ENCODE data around the gene GABRQ. TPM values are rescaled to one million over a fixed set of nuclear protein-coding genes. Genes with fewer than 3 reads are reported as not detected.

GABRQ gene
- total RNA-seq, 1 donor from 2014 or later: not detected

DNA sequence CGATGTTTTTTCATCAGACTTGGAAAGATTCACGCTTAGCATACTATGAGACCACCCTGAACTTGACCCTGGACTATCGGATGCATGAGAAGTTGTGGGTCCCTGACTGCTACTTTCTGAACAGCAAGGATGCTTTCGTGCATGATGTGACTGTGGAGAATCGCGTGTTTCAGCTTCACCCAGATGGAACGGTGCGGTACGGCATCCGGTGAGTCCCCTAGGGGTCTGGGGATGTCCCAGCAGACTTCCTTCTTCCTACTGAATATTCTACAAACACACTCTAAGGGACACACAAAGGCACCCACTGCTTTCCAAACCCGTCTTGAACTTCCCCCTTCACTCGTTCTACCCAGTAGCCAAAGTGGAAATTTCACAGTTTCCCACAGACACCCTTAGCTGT, 9.3 kb downstream of the GABRQ start:
- Mint-ChIP-seq H3K4me3 (ENCODE audit: unreplicated experiment) (no peak overlapping the region), H3K27me3 (ENCODE audit: unreplicated experiment) (no peaks in the 10 kb centered on the region), H3K27ac (ENCODE audit: unreplicated experiment) (no peak overlapping the region), H3K36me3 (ENCODE audit: unreplicated experiment) (no peaks in the 10 kb centered on the region), H3K9me3 (ENCODE audit: unreplicated experiment) (peaks cover 3% of the 10 kb centered on the region), H3K4me1 (ENCODE audit: unreplicated experiment) (no peaks in the 10 kb centered on the region)
- TF ChIP-seq, protein P1, sequence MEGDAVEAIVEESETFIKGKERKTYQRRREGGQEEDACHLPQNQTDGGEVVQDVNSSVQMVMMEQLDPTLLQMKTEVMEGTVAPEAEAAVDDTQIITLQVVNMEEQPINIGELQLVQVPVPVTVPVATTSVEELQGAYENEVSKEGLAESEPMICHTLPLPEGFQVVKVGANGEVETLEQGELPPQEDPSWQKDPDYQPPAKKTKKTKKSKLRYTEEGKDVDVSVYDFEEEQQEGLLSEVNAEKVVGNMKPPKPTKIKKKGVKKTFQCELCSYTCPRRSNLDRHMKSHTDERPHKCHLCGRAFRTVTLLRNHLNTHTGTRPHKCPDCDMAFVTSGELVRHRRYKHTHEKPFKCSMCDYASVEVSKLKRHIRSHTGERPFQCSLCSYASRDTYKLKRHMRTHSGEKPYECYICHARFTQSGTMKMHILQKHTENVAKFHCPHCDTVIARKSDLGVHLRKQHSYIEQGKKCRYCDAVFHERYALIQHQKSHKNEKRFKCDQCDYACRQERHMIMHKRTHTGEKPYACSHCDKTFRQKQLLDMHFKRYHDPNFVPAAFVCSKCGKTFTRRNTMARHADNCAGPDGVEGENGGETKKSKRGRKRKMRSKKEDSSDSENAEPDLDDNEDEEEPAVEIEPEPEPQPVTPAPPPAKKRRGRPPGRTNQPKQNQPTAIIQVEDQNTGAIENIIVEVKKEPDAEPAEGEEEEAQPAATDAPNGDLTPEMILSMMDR (IDR thresholded peaks at IDR 0.05): no peak
- DNase-seq (ENCODE audit: extremely low spot score, unreplicated experiment): peak; percentile 73

DNA sequence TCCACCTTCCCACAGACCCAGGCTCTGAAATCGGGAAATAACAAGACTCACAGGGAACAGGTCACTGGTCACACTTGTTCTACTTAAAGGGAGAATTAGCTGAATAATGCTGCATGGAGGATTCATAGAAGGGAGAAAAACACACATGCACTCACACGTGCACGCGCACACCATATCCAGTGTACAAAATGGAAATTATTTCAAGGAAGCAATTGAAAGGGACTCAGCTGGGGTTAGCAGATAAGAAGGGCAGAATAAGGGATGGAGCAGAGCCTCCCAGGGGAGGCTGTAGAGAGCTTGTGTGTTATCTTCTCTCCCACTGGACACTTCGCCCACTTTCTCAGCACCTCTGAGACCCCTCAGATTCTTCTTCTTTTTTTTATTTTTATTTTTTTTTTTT, 10.3 kb downstream of the GABRQ start:
- Mint-ChIP-seq H3K27me3 (ENCODE audit: unreplicated experiment) (no peaks in the 10 kb centered on the region), H3K36me3 (ENCODE audit: unreplicated experiment) (no peaks in the 10 kb centered on the region)

DNA sequence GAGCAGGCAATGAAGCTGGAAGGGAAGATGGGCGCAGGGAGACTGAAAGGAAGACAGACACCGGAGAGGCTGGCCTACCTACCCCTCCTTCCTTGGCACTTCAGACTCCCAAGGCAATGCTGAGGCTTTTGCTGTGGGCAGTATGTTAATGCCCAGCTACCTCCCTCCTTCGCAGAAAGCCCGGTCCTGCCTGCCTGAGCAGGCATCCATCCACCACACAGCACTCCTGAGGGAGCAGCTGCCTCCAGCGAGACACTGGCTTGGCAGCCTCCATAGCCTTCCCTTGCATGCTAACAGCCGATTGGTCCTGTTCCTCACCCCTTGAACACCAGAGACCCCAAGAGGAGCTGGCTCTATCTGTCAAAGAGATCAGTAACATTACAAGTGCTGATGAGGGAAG, 14.4 kb downstream of the GABRQ start:
- TF ChIP-seq, protein P1 (IDR thresholded peaks at IDR 0.05): no peak
- Mint-ChIP-seq H3K27me3 (ENCODE audit: unreplicated experiment) (no peaks in the 10 kb centered on the region), H3K4me1 (ENCODE audit: unreplicated experiment) (no peaks in the 10 kb centered on the region), H3K36me3 (ENCODE audit: unreplicated experiment) (no peaks in the 10 kb centered on the region), H3K27ac (ENCODE audit: unreplicated experiment) (no peak overlapping the region), H3K4me3 (ENCODE audit: unreplicated experiment) (no peak overlapping the region), H3K9me3 (ENCODE audit: unreplicated experiment) (peaks cover 16% of the 10 kb centered on the region)
- peak; percentile 66 for DNase-seq (ENCODE audit: extremely low spot score, unreplicated experiment)

More for the DNA sequence above, 10.3 kb downstream of the GABRQ start:
- Mint-ChIP-seq H3K9me3 (ENCODE audit: unreplicated experiment) (peaks cover 7% of the 10 kb centered on the region), H3K4me1 (ENCODE audit: unreplicated experiment) (no peaks in the 10 kb centered on the region), H3K27ac (ENCODE audit: unreplicated experiment) (no peak overlapping the region), H3K4me3 (ENCODE audit: unreplicated experiment) (no peak overlapping the region)
- DNase-seq (ENCODE audit: extremely low spot score, unreplicated experiment): no peak
- TF ChIP-seq, protein P1 (IDR thresholded peaks at IDR 0.05): no peak

DNA sequence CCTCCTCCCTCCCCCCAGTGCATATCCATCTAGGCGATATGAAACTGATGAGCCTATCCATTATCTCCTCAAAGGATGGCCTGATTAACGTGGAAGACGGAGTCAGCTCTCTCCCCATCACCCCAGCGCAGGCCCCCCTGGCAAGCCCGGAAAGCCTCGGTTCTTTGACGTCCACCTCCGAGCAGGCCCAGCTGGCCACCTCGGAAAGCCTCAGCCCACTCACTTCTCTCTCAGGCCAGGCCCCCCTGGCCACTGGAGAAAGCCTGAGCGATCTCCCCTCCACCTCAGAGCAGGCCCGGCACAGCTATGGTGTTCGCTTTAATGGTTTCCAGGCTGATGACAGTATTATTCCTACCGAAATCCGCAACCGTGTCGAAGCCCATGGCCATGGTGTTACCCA, 14.8 kb downstream of the GABRQ start:
- no peaks in the 10 kb centered on the region for H3K27me3 Mint-ChIP-seq (ENCODE audit: unreplicated experiment)

DNA sequence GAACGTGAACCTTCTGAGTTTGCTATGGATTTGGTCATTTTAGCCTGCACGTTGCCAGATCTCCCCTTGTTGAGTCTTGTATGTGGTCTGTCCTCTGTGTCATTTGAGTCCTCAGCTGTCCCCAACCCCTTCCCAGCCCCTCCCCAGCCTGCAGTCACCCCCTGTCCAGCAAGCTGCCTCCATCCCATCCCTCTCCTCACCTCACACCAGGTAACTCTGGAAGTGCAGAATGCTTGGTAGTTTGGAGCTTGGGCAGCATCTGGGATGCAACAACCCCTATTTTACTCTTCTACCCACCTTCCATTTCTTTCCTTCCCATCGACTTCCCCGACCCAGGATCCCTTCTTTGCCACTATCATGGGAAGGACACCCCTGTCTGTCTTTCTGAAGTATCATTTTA, 18.4 kb downstream of the GABRQ start:
- TF ChIP-seq, protein P1 (IDR thresholded peaks at IDR 0.05): no peak
- no peaks in the 10 kb centered on the region for H3K27me3 Mint-ChIP-seq (ENCODE audit: unreplicated experiment)
- no peak overlapping the region for H3K4me3 Mint-ChIP-seq (ENCODE audit: unreplicated experiment)
- peaks cover 13% of the 10 kb centered on the region for H3K9me3 Mint-ChIP-seq (ENCODE audit: unreplicated experiment)
- no peaks in the 10 kb centered on the region for H3K4me1 Mint-ChIP-seq (ENCODE audit: unreplicated experiment)
- no peak overlapping the region for H3K27ac Mint-ChIP-seq (ENCODE audit: unreplicated experiment)
- no peaks in the 10 kb centered on the region for H3K36me3 Mint-ChIP-seq (ENCODE audit: unreplicated experiment)
- peak; percentile 66 for DNase-seq (ENCODE audit: extremely low spot score, unreplicated experiment)

More for the DNA sequence above, 14.8 kb downstream of the GABRQ start:
- no peak overlapping the region for H3K4me3 Mint-ChIP-seq (ENCODE audit: unreplicated experiment)
- DNase-seq (ENCODE audit: extremely low spot score, unreplicated experiment): peak; percentile 80
- no peaks in the 10 kb centered on the region for H3K36me3 Mint-ChIP-seq (ENCODE audit: unreplicated experiment)
- TF ChIP-seq, protein P1 (IDR thresholded peaks at IDR 0.05): no peak
- H3K9me3 Mint-ChIP-seq (ENCODE audit: unreplicated experiment): peaks cover 14% of the 10 kb centered on the region
- no peak overlapping the region for H3K27ac Mint-ChIP-seq (ENCODE audit: unreplicated experiment)
- H3K4me1 Mint-ChIP-seq (ENCODE audit: unreplicated experiment): no peaks in the 10 kb centered on the region
